Fibroblast of skin of right biceps (primary cell): ENCODE data around the gene ZNF532.

Experiments
- DNase-seq: peaks from one replicate; pipeline ENCODE4 v3.0.0-alpha.2; 2013

The ZNF532 gene

GRCh38 chr18:58870130-58870529 is 5.5 kb downstream of the ZNF532 start:
- peak; percentile 61 for DNase-seq

GRCh38 chr18:58870621-58871020 is 5.9 kb downstream of the ZNF532 start:
- DNase-seq, result no peak

DNA sequence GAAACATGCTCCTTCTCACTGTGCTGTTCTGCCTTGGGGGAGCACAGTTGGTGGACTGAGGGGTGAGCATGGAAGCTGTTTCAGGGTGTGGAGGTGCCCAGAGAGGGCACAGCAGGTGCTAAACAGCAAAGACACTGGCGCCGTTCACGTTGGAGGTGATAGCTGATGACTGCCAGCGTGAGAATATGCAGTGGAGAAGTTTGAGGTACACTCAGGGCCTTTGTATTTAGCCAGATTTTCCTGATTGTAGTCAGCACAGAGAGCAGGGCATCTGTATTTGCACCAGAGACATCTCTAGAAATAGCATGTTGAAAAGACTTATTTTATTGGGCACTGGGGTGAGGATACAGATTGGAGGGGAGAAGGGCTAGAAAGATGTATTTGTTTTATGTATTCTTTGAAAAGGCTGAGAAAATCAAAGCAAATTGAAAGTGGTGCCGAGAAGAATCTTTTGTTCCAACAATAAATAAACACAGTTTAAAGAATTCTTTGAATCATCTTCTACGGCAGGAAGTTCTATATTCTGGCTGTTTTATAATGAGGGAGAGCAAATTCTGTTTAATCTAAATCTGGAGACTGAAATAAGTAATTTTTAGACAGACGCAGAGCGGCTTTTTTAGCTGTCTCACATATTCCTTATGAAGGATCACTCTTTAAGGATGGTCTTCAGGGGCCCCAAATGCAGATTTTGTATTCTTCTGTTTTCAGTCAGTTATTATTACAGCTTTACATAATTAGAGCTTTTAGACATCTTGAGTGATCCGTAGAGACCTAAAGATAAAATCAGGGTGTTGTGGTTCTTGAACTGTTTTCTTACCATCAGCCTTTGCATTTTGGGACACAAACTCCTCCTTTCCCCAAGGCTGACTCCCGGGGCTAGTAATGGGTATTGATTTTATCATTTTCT is 7.1 kb downstream of the ZNF532 start:
- DNase-seq, result no peak

GRCh38 chr18:58878640-58879039 is 14.0 kb downstream of the ZNF532 start:
- DNase-seq, result no peak

DNA sequence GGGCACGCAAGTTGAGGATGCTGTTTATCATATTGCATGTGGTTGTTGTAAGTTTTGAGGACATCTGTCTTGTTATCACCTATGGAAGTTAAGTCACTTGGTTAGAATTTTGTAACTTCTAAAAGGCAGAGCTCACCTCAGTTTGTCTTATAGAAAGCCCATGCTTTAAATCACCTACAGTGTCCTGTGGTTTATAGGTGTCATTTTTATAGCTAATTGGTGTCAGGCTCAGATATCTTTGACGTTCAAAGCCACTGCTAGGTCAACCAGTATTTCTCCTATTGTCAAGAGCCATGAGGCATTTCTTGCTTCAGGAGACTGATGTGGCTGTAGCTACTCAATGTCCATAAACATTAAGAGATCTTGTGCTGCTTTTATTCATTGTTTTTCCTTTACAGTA is 16.8 kb downstream of the ZNF532 start:
- DNase-seq, result no peak

- peak; percentile 61 for DNase-seq
Measured at GRCh38 chr18:58882044-58882443, 17.4 kb downstream of the ZNF532 start.

DNA sequence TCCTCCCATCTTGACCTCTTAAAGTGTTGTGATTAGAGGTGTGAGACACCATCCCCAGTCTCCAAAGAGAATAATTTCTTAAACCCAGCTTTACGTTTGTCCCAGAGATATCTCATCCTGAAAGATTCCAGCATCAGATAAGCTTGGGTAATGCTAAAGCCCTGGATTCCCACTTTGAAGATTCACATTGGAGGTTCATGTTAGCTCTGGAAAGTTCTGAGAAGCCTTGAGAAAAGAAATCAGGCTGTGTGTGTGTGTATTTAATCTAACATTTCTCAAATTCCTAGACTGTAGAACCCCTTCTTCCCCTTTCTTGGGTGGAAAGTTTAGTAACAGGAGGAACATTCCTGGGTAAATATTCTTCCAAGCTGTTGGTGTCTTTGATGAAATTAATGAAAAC is 18.0 kb downstream of the ZNF532 start:
- peak; percentile 57 for DNase-seq

GRCh38 chr18:58884680-58885079 is 20.0 kb downstream of the ZNF532 start:
- DNase-seq, result no peak

DNA sequence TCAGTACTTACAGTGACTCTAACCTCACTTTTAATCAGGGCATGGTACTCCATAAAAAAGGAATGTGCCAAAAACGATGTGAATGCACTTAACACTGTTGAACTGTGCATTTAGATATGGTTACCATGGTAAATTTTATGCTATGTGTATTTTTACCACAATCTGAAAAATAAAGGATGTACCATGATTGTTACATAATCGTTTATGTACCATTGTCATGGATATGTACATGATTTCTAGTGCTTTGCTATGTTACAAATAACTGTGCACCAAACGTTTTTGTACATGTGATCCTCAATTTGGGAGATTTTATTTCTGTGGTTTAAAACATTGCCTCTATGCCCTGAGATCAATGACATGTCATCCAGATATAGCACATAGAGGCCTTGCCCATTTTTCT is 21.8 kb downstream of the ZNF532 start:
- no peak for DNase-seq

GRCh38 chr18:58886864-58887612 is 22.4 kb downstream of the ZNF532 start:
- DNase-seq, result no peak

- no peak for DNase-seq
Measured at GRCh38 chr18:58887613-58887963, 22.9 kb downstream of the ZNF532 start.

- no peak for DNase-seq
Measured at GRCh38 chr18:58891776-58892175, 27.1 kb downstream of the ZNF532 start.

GRCh38 chr18:58892488-58892887 is 27.8 kb downstream of the ZNF532 start:
- no peak for DNase-seq

- peak; percentile 65 for DNase-seq
Measured at GRCh38 chr18:58893388-58894099, 28.9 kb downstream of the ZNF532 start.

DNA sequence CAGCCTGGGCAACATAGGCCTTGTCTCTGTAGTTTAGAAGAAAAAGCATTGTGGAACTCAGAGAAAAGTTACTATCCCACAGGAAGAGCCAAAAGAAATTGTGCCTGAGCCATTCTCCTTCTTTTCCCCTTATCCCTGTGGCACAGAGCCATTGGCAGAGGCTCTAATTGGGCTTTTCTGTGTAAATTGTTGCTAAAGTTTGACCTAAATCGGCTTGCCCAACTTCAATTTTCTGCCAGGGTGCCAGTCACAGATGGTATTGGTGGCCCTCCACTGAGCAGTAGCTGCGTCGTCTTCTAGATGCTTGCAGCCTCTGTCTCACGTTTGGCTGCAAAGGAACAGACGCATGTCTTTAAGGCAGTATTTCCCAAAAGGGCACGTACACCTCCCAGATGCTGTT is 30.3 kb downstream of the ZNF532 start:
- DNase-seq, result no peak

DNA sequence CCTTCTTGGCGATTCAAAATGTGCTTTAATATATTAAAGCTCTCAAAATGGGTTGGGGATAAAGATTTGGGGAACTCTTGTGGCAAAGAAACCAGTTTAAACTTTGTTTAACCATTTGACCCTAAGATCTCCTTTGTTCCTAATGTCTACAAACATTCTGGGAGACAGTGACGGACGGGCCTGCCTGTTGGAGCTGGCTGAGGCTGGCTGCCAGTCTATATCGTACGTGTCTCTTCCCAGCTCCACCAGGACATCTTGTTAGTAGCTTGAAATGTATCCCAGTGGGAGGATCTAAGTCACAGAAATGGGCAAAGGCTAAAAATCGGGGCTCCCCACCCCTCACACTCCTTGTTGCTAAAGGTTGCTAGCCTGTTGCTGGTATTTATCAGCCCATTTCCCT is 30.7 kb downstream of the ZNF532 start:
- no peak for DNase-seq

- no peak for DNase-seq
Measured at GRCh38 chr18:58896268-58896667, 31.6 kb downstream of the ZNF532 start.

DNA sequence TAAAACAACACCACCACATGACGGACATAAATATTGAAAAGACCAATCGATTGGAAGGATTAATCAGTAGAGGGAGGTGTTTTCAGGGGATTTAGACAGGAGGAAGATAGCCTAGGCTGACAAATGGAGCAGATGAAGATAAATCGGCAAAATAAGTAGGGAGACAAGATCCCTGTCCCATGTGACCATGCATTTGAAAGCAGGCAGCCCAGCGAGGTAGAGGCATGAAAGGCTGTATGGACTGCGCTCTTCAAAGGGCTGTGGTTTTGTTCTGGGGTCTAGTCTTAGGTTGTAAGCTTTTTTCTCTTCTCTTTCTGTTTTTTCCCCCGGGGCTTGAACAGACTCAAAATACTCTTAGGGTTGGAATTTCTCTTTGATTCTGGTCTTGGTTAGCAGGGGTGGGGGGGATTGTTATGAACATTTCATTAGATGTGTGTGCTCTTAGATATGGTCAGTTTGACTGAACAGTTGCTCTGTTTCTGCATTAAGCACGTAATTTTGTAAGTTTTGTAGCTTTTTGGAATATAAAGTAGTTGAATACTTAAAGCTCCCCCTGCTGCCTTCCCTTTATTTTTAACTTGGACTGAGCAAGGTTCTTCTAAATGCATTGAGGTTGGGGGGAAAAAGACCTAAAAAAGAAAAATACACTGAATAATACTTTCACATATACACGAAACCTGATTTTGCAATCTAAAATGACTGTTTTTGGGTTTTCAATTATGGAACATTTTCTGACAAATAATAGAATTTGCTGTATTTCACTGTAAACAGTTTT is 32.2 kb downstream of the ZNF532 start:
- DNase-seq, result no peak

DNA sequence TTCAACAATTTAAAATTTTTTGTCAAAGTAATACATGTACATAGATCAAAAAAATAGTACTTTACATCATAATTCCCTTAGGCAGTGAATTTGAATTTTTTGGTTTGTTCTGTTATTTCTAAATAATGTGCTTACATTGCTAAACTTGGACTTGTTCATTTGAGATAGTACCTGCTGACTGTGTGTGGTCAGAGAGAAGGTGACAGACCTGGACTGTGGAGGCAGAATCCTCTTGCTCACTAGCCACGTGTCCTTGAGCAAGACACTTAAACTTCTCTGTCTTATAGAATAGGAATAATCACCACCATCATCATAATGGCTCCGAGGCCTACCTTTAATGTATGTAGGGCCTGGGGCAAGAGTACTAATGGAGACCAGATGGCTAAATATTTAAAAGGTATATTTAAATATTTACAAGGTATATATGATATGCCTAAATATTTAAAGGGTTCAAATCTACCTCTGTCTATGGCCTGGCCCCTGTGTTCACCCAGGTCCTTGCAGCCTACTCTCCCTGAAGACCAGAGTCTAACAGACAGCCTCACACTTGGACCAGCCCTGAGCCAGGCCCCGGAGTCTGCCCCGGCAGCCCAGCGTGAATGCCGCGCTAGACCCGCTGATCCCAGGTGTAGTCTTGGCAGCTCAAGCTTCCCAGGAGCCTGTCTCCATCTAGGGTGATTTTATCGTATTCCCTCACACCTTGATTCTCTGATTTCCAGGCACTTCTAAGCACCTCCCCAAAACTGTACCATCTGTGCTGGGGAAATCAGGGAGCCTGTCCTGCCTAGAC is 33.5 kb downstream of the ZNF532 start:
- DNase-seq, result no peak

DNA sequence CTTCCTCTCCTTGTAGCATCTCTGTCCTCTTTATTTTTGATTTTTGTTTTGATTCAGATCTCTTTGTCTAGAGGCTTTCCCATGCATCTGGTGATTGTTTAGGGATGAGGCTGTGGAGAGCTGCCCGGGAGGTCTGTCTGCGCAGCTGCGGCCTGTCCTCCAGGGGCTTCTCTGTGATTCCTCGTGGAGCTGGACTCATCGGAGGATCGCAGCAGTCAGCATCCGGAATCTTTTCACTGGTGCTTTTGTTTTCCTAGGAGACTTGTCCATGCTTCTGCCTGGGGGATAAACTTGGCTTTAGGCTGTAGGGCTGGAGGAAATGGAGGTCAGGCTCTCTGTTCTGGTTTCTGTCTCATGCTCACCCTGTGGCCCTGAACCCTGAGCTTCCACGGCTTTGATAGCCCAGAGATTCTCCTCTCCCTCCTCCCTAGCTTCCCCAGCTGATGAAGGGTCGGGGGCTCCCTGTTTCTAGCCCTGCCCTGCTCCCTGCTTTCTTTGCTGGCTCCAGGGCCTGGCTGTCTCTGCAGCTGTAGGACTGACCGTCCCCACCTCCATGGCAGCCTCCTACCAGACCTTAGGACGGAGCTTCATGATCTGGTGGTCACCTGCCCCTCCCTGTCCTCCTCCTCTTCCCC is 35.5 kb downstream of the ZNF532 start:
- DNase-seq, result no peak

DNA sequence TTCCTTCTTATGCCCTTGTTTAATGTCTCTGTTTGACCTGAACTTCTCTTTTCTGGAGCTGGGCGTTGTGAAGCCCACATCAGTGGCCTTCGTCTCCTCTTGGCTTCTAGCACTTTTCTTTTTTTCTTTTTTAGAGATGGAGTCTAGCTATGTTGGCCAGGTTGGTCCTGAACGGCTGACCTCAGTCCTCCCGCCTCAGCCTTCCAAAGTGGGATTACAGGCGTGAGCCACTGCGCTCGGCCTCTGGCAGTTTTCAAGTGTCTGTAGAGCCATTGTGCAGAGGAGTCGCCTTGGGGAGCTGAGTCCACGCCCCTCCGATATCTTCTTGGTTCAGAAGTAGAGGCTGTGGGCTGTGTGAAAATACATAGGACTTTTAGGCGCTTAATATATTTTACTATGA is 36.5 kb downstream of the ZNF532 start:
- no peak for DNase-seq

DNA sequence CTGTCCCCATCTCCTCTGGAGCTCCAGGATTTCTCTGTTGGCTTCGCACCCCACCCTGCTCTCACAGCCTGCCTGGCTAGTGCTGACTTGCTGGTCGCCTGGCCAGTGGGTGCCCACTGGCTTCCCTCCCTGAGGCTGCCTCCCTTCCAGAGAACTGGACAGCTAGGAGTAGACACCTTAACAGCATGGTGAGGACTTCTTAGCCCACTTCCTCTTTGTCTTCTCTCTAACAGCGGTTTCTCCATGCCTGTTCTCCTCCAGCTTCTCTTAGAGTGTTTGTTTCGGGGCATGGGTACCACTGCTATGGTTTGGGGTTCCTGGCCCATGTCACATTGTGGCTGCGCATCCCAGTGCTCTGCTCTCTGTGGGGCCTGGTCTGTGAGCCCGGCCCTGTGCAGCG is 37.1 kb downstream of the ZNF532 start:
- no peak for DNase-seq
